ENCODE measurements around the gene TBC1D5.
"Not testable (repeated sequence)": the region's sequence is repeated elsewhere in the genome, so short reads cannot be mapped to it uniquely, and the experiment has no call there.

TBC1D5 gene

GRCh38 chr3:17394541-17395155 is 347.8 kb downstream of the TBC1D5 start:
- no peak for DNase-seq

GRCh38 chr3:17392516-17392915 is 349.9 kb downstream of the TBC1D5 start:
- DNase-seq, result not testable (repeated sequence)

- no peak for DNase-seq
Measured at GRCh38 chr3:17390785-17391184, 351.6 kb downstream of the TBC1D5 start.

GRCh38 chr3:17387108-17387507 is 355.3 kb downstream of the TBC1D5 start:
- no peak for DNase-seq

- no peak for DNase-seq
Measured at GRCh38 chr3:17386432-17386831, 356.0 kb downstream of the TBC1D5 start.

GRCh38 chr3:17384567-17385296 is 357.7 kb downstream of the TBC1D5 start:
- DNase-seq, result no peak

GRCh38 chr3:17373304-17373703 is 369.1 kb downstream of the TBC1D5 start:
- DNase-seq, result no peak

- no peak for DNase-seq
Measured at GRCh38 chr3:17372362-17373210, 369.8 kb downstream of the TBC1D5 start.

- DNase-seq, result no peak
Measured at GRCh38 chr3:17369973-17370372, 372.5 kb downstream of the TBC1D5 start.

GRCh38 chr3:17367171-17367570 is 375.3 kb downstream of the TBC1D5 start:
- DNase-seq, result no peak

GRCh38 chr3:17360991-17361390 is 381.4 kb downstream of the TBC1D5 start:
- no peak for DNase-seq

GRCh38 chr3:17359911-17360310 is 382.5 kb downstream of the TBC1D5 start:
- DNase-seq, result no peak

GRCh38 chr3:17357035-17357710 is 385.3 kb downstream of the TBC1D5 start:
- DNase-seq, result no peak

GRCh38 chr3:17356585-17356984 is 385.8 kb downstream of the TBC1D5 start:
- DNase-seq, result no peak

GRCh38 chr3:17355591-17355990 is 386.8 kb downstream of the TBC1D5 start:
- DNase-seq, result no peak

GRCh38 chr3:17354341-17354740 is 388.1 kb downstream of the TBC1D5 start:
- DNase-seq, result no peak

- no peak for DNase-seq
Measured at GRCh38 chr3:17352620-17353019, 389.8 kb downstream of the TBC1D5 start.

- DNase-seq, result not testable (repeated sequence)
Measured at GRCh38 chr3:17351193-17351592, 391.2 kb downstream of the TBC1D5 start.

- no peak for DNase-seq
Measured at GRCh38 chr3:17349093-17349492, 393.3 kb downstream of the TBC1D5 start.

GRCh38 chr3:17342119-17342518 is 400.3 kb downstream of the TBC1D5 start:
- DNase-seq, result no peak

GRCh38 chr3:17340693-17341092 is 401.7 kb downstream of the TBC1D5 start:
- no peak for DNase-seq

GRCh38 chr3:17340261-17340660 is 402.2 kb downstream of the TBC1D5 start:
- DNase-seq, result no peak

GRCh38 chr3:17339132-17339575 is 403.3 kb downstream of the TBC1D5 start:
- DNase-seq, result no peak

Data from left hindlimb (tissue), 1 donor.